Measurements from ENCODE around the gene POLR2H.

DNA sequence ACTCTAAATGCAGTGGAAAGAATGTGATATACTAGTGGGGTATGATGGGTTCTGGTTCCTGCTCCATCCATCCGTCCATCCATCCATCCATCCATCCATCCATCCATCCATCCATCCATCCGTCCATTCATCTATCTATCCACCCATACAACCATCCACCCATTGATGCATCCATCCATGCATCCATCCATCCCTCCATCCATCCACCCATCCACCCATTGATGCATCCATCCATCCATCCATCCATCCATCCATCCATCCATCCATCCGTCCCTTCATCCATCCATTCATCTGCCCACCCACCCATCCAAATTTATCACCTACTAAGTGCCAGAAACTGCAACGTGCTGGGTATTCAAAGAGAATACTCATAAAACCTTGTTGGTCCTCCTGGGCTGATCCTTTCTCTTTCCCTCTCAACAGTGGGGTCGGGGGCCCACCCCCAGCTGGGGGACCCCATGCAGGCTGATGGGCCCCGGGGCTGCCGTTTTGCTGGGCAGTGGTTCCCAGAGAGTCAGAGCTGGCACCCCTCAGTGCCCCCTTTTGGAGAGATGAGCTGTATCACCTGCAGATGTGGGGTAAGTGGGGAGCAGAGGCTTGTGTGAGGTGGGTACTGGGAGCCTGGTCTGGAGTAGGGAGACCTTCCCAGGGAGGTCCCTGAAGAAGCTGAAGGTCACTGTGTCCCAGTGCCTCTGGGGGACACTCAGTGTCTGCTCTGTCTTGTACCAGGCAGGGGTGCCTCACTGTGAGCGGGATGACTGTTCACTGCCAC lies 26.8 kb downstream of the POLR2H start:
- TF ChIP-seq CTCF (IDR thresholded peaks at IDR 0.05) (no peak), POLR2A (IDR thresholded peaks at IDR 0.05) (no peak), EP300 (IDR thresholded peaks at IDR 0.05) (no peak), POLR2AphosphoS5 (IDR thresholded peaks at IDR 0.05) (no peak)
